Measurements from ENCODE around the gene SORCS1.

Gene SORCS1

DNA sequence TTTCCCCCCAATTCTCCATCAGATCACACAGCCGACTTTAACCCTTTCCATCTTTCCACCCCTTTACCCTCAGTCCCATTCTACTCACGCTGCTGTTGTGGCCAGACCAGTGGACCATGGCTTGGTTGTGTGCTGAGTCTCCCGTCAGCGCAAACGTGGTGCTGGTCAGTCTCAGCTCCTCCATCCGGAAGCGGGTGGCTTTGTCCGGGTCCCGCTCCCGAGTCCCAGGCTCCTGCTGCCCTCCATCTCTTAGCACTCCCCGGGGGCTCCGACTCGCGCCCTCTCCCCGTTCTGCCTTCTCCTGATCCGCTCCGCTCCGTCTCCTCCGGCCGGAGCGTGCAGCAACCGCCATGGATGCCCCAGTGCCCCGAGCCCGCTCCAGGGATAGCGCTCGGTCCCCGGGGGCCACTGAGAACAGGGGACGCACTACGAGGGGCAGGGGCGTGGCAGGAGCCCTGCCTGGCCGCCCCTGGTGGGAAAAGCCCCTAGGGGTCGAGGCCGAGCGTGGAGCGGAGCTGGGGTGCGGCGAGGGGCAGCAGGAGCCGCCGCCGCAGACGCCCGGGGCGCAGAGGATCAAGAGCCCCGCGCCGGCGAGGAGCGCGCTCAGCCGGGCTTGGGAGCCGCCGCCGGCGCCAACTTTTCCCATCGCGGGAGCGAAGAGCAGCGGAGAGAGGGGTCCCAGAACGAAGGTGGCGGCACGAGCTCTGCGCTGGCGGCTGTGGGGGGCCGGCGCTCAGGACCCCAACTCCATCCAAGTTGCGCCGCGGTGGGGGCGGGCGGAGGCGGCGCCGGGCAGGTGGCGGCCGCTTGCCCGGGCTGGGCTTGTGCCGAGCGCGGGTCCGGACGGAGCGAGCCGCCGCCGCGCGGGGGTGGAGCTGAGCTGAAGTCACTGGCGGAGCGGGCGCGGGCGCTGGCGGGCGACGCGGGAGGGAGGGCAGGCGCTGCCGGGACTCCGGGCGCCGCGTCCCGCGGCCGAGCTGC is at the start of gene SORCS1:
SORCS1 (minus strand) TSS at position 826 of the 981 bp plus-strand sequence.
- peak; percentile 82 for DNase-seq (ENCODE audit: low spot score)

DNA sequence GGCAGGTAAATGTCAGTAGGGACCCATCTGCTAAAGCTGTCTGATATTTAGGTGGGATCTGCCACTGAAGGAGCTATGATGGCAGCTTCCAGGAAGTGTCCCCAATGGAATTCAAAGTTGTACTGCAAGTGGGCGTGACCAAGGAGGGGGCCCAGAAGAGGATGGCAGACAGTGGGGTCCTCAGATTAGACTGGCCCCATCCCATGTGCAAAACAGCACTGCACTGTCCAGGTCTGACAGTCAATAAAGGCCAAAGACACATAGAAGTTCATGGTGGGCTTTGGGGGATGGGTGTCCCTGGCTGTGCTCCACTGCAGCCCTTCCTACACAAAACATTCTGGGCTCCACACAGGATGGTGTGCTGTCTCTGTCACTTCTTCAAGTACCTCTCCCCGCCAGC is 49.8 kb upstream of the SORCS1 start:
- no peak for DNase-seq (ENCODE audit: low spot score)

DNA sequence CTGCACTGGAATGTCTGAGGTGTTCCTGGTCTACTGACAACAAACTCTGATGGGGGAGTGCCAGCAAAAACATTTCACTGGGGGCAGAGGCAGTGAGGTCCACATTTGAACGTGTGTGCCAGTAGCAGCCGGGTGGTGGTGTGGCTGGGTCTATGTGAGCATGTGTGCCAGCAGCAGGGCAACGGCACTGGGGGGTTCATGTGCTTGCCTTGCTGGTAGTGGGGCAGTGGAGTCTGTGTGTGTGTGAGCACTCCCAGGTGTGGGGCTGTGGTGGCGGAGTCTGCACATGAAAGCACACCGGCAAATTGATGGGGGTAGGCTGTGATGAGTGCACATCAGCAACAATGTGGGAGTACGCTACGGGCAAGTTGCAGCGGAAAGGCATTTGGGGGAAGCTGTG is 49.4 kb upstream of the SORCS1 start:
- no peak for DNase-seq (ENCODE audit: low spot score)

DNA sequence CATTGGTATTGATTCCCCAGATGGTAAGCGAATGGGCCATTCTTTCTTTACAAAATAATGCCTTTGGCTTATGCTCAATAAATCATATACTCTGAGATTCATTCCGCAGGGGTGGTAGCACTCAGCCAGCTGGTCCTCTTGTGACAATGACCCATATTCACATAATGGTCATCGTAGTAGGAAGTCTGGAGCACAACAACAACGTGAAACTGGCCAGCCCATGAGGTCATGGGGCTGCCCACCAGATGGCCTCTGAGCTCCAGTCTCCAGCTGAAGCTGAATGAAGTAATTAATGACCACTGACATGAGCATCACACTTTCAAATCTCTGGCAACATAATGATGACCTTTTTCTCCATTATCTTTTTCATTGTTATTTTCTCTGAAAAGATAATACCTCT is 42.3 kb upstream of the SORCS1 start:
- DNase-seq (ENCODE audit: low spot score) = no peak

DNA sequence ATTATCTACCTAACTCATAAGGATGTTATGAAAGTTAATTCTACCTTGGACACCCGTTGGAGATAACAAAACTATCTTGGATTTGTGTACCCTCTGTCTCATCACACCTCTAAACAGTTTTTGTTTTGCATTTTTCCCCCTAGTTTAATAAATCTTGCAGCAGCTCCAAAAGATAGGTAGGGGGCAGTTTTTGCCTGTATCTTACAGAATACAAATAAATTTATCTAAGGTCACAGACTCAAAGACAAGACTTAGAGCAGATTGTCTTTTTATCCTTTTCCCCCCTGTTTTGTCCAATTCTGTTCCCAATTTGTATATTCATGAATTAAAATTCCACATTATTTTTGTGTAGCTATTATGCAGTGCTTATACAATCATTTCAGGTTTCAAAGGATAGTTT is 5.0 kb upstream of the SORCS1 start:
- DNase-seq (ENCODE audit: low spot score) = no peak

DNA sequence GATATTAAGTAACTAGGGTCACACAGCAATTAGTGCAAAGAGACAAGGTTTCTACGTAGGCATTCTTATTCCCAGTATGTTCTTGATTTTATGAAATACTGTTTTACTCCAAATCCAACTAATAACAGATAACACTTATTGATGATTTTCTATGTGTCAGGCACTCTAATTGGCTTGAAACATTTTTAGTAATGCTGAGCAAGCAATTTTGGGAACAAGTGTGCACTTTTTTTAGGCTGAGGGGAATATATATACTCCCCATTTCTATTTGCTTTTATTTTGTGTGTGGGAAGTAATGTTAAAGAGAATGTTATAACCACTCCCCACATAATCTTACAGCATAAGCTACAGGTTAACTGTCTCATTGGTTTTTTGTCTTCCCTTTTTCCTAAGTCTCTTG is 4.2 kb upstream of the SORCS1 start:
- no peak for DNase-seq (ENCODE audit: low spot score)

DNA sequence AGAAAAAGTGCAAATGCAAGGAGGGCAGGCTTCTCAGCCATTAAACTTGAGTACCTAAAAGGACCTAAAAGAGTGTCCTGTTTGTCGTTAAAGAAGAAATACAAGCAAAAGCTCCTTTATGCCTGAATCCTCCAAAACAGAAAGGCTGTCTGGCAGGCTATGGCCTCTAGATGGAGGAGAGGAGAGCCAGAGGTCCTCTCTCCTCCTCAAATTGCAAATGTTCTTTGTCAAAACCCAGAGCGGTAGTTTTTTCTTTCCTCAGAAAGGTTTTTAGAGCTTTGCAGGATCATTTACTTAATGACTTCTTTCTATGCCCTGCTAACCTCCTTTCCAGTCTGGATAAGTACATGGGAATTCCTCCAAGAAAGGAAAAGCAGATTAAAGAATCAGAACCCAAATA is 1.9 kb upstream of the SORCS1 start:
- no peak for DNase-seq (ENCODE audit: low spot score)

DNA sequence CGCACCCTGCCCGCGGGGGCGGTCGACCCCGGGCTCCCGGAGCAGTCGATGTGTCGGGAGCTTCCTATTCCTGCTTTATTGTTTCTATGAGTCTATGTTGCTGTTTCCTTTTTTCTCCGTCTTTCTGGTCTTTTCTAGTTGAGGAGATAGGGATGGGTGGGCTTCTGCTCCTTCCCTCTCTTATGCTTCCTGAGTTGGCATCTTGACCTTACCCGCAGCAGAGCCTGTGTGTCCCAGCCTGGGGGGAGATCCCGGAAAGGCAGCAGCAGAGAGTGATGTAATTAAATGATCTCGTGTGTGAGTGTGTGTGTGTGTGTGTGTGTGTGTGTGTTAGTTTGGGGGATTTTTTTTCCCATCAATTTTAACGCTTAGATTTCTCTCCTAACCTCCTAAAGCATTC is 486 bp upstream of the SORCS1 start:
- peak; percentile 52 for DNase-seq (ENCODE audit: low spot score)

DNA sequence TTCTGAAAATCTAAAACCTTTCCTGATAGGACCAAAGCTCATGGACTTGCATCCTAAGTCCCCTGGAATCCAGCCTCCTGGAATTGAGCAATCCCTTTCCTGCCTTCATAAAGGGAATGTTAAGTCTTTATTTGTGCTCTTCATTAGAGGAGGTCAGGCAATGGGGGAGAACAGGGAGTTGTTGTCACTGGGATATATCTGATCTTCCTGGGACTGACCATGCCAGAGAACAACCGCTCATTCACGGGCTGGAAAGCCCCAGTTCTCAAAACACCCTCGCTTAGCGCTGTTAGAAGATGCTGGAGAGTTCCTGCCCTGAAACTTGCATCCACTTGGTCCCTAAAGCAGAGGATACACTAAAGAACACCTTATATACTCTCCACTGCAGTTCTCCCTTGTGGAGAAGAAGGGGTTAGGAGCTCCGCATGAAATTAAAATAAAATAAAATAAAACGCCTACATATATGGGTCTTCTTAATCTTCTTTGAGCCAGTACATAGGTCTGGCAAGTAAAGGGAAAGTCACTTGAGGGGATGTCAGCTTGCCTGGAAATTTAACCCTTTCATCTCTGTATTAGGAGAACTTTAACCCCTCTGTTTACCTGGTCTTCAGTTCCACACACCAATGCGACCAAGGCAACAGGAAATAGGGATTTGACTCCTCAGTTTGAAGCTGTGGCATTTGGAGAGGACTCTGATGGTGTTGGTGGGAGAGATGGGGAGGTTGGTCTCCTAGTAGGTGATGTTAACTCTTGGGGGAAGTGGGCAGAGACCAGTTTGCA is 1.2 kb downstream of the SORCS1 start:
- DNase-seq (ENCODE audit: low spot score) = no peak

DNA sequence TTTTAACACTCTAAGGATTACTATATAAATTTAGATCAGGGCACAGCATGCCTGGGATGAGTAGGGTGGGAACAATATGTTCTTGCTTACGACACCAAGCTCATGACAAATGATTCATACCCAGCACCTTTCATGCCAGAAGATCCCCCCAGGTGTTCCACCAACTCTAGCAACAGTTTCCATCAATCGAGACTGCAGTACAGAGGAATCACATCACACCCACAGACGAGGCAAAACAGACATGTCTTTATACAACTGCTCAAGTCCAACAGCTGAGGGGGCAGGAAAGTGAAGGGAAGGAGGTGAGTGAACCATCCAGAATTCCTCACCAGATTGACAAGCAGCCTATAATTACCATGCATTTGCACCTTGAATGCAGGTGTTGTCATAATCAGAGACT is 3.6 kb downstream of the SORCS1 start:
- no peak for DNase-seq (ENCODE audit: low spot score)

DNA sequence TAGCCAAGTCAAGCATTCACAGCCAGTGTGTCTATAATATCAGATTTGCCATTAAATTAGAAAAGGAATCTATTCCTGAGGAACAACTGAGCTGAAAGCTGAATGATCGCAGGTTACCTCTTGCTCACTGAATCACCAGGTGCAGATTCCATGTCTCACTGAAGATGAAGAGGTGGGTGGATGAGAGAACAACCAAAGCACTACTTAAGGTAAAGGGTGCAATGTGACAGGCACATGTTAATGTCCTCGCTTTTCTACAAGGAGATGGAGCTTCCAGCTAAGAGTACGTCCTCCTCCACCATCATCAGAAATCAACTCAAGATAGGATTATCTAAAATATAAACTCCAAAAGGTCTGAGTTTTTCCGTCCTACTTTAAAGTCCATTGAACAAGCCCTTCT is 4.6 kb downstream of the SORCS1 start:
- DNase-seq (ENCODE audit: low spot score) = no peak

DNA sequence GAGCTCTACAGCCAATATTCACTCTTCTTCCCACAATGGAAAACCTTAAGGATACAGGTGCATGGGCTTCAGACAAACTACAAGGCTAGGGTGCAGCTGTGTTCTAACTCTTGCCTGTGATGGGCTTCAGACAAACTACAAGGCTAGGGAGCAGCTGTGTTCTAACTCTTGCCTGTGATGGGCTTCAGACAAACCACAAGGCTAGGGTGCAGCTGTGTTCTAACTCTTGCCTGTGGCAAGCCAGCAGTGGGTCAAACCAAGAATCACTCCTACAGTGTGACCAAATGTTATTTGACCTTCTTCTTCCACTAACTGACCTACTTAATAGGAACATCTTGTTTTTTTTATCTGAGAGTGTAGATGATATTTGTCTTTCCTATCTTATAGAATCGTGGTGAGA is 7.4 kb downstream of the SORCS1 start:
- no peak for DNase-seq (ENCODE audit: low spot score)

DNA sequence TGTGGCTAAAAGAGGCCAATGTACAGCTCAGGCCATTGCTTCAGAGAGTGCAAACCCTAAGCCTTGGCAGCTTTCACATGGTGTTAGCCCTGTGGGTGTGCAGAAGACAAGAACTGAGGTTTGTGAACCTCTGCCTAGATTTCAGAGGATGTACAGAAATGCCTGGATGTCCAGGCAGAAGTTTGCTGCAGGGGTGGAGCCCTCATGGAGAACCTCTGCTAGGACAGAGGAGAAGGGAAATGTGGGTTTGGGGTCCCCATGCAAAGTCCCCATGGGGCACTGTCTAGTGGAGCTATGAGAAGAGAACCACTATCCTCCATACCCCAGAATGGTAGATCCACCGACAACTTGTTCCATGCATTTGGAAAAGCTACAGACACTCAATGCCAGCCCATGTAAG is 12.4 kb downstream of the SORCS1 start:
- DNase-seq (ENCODE audit: low spot score) = no peak

DNA sequence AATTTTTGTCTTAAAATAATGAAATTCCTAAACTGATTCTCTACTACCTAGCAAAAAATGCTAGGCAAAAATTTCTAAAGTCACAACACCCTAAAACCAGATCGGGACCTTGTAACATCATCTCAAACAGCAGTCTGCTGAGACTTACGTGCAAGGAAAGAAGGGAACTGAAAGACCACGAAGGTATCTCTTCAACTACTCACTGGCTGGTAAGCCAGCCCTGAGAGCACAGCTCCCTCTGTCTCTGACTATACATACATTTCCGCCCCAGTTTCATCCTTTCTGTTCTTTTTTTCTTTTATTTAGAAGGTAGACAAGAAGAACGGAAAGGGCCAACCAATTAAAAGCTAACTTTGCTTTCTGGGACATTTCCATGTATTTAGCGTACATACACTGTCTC is 15.6 kb downstream of the SORCS1 start:
- DNase-seq (ENCODE audit: low spot score) = no peak

DNA sequence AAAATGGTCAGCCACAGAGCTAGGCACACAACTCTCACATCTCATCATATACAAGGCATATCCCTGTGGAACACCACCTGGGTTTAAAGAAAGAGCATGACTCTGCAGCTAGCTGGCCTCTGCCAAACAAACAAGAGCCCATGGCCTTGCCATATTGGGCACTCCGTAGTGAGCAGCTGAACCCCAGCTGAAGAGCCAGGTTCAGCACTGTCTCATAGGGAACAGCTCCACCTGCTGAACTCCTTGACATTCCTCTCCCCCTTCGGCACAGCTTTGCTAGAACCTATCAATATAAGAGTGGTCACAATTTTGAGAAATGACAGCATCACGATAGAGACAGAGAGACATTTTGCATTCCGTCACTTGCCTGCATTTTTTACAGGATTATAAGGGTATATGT is 20.0 kb downstream of the SORCS1 start:
- DNase-seq (ENCODE audit: low spot score) = peak; percentile 55

DNA sequence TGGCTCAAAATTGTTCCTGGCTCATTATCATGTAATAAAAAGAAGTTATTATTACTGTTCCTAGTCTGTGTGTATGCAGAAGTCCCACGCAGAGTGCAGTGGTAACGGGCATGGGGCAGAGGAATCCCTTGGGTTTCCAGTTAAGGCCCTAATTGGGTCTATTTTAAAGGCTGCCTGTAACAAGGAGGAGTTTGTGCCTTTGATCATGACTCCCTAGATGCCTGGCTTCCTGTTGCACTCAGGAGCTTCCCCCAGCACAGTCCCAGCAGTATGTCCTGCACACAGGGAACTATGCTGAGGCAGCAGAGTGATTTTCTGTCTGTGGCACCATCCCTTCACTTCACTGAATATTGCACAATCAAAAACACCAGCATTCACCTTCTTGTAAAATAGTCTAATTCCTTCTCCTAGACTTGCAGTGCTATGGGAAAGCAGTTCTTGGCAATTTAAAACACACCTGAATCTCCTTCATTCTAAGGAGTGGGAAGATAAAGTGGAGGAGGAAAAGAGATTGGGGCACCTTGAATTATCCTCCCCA is 22.9 kb downstream of the SORCS1 start:
- no peak for DNase-seq (ENCODE audit: low spot score)

DNA sequence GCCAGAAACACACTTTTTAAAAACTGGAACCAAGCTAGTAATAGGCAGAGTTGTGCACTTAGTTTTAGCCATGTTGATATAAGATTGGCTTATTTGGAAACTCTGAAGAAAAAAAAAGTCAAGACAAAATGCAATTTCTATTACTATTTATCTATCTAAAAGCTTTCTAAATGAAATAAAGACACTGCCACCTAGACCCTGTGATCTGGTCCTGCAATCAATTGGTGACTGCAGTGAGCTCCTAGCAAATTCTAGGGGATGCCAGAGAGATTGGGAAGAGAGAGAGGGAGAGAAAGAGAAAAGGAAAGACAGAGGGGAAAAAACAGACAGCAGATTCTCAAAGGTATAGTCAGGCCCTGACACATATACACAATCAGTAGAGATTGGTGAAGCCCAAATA is 25.3 kb downstream of the SORCS1 start:
- no peak for DNase-seq (ENCODE audit: low spot score)

DNA sequence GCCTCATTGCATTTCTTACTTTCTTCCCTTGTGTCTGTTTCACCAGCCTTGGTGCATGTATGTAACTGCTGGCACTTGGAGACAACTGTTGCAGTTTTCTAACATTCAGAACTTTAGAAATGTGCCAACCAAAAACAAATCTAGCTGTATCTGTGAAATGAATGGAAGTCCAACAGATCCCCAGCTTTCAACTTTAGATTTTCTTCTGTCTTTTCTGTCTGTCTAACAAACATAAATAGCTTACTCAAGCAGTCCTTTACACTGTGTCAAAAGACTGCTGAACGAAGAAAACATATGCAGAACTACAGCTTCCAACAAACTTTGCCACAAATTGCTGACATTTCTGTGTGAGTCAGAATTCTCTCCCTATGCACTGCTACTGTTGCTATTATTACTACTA is 30.9 kb downstream of the SORCS1 start:
- DNase-seq (ENCODE audit: low spot score) = no peak

DNA sequence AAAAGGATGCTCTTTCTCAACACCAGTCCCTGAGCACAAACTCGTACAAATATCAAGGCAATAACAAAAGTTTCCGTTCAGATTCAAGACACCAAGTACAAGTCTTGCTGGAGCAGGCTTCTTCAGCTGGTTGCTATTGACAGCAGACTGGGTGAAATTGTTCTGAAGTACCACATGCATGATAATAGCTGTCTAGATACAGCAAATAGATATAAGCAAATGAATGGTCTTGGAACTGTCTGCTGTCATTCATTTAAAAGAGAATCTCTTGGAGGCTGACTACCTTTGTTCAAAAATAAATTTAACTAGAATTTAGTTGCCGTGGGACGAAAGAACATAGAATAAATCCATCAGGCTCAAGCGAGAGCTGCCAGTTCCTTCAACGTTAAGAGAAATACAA is 35.5 kb downstream of the SORCS1 start:
- no peak for DNase-seq (ENCODE audit: low spot score)

DNA sequence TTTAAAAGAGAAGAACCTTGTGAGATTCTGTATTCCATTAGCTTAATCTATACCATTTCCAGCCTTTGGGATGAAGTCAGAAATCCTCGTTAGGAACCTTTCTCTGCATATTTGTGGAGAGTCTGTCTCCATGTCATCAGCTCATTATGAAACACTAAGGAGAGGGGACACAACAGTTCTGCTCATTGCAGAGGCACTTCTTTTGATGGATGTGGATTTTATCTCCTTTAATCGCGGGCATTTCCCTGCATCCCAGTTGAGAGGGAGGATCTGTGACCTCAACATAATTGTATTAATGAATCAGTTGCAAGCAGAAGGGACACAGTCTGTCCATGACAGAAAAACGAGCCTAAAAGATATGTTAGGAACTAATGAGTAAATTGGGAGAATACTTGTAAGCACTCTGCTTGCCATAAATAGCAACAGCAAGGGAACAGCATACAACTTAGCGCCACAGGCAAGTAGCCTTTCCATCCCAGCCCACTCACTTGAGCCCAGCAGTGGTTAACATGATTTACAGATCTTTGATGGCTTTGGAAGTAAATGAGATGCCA is 37.9 kb downstream of the SORCS1 start:
- no peak for DNase-seq (ENCODE audit: low spot score)

DNA sequence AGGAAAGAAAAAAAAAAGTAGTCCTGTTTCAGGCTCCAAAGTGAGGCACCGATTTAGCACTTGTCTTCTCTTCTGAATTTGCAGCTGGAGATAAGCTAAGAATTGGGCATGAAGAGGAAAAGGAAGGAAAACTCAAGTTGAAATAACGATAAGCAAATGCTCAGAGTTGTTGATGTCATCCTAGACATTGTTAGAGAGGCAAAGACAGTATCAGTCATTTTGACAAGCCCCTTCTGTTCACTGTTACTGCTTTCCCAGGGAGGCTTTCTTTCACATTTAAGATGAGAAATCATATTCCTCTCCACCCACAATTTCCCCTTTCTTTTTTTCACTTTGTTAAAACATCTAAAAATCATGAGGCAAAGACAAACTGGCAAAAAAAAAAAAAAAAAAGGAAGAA is 41.8 kb downstream of the SORCS1 start:
- no peak for DNase-seq (ENCODE audit: low spot score)

DNA sequence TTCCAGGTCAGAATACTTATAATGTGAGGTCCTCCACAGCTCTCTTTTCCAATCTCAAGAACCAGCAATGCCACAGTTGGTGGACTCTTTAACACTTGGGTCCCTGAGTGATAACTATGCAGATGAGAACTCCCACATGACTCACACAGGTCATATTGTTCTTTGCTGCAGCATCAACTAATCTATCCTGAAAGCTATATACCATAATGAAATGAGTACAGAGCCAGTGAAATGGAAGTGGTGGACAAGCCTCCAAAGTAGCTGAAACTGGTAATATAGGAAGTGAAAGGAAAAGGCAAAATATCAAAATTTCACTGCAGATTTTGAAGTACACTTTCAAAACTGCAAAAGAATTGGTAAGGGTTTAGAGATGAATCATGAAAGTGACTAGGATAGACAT is 45.6 kb downstream of the SORCS1 start:
- DNase-seq (ENCODE audit: low spot score) = no peak

Data from ecto neural progenitor cell (in vitro differentiated cells).